ENCODE results near the gene ESRRA. TPM values are rescaled to one million over a fixed set of nuclear protein-coding genes. Genes with fewer than 3 reads are reported as not detected.

The ESRRA gene
- total RNA-seq, 1 donor from 2014 or later: 28.1 TPM

DNA sequence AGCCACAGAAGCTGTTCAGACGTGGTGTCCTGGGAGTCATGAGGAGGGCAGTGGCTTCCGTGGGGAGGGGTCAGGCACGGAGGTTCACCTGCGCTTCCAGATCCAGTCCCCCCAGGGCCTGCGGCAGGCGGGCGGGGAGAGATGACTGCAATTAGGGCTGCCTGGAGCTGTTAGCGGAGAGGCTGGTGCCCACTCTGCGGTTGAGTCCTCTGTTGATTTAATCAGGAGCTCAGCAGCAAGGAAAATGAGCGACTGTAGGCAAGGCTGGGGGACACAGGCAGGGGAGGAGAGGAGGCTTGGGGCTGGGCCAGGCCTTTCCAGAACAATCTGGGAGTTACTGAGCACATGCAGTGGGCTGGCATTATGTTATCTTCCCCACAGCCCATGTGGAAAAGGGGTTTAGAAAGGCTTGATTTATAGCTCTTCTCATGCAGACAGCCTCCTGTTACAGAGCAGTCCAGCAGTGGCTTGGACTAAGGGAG is 40.9 kb upstream of the ESRRA start:
- H3K4me1 Mint-ChIP-seq (ENCODE audit: low read depth): peaks cover 5% of the 10 kb centered on the region
- H3K27ac Mint-ChIP-seq: no peak overlapping the region
- H3K9me3 Mint-ChIP-seq (ENCODE audit: low read depth): no peaks in the 10 kb centered on the region
- H3K36me3 Mint-ChIP-seq (ENCODE audit: insufficient read depth): peaks cover 14% of the 10 kb centered on the region
- H3K4me3 Mint-ChIP-seq (ENCODE audit: low read depth): no peak overlapping the region
- DNase-seq (ENCODE audit: low spot score, unreplicated experiment): no peak
- no peaks in the 10 kb centered on the region for H3K27me3 Mint-ChIP-seq
- TF ChIP-seq, protein P1, sequence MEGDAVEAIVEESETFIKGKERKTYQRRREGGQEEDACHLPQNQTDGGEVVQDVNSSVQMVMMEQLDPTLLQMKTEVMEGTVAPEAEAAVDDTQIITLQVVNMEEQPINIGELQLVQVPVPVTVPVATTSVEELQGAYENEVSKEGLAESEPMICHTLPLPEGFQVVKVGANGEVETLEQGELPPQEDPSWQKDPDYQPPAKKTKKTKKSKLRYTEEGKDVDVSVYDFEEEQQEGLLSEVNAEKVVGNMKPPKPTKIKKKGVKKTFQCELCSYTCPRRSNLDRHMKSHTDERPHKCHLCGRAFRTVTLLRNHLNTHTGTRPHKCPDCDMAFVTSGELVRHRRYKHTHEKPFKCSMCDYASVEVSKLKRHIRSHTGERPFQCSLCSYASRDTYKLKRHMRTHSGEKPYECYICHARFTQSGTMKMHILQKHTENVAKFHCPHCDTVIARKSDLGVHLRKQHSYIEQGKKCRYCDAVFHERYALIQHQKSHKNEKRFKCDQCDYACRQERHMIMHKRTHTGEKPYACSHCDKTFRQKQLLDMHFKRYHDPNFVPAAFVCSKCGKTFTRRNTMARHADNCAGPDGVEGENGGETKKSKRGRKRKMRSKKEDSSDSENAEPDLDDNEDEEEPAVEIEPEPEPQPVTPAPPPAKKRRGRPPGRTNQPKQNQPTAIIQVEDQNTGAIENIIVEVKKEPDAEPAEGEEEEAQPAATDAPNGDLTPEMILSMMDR (IDR thresholded peaks at IDR 0.05; ENCODE audit: unreplicated experiment): no peak

DNA sequence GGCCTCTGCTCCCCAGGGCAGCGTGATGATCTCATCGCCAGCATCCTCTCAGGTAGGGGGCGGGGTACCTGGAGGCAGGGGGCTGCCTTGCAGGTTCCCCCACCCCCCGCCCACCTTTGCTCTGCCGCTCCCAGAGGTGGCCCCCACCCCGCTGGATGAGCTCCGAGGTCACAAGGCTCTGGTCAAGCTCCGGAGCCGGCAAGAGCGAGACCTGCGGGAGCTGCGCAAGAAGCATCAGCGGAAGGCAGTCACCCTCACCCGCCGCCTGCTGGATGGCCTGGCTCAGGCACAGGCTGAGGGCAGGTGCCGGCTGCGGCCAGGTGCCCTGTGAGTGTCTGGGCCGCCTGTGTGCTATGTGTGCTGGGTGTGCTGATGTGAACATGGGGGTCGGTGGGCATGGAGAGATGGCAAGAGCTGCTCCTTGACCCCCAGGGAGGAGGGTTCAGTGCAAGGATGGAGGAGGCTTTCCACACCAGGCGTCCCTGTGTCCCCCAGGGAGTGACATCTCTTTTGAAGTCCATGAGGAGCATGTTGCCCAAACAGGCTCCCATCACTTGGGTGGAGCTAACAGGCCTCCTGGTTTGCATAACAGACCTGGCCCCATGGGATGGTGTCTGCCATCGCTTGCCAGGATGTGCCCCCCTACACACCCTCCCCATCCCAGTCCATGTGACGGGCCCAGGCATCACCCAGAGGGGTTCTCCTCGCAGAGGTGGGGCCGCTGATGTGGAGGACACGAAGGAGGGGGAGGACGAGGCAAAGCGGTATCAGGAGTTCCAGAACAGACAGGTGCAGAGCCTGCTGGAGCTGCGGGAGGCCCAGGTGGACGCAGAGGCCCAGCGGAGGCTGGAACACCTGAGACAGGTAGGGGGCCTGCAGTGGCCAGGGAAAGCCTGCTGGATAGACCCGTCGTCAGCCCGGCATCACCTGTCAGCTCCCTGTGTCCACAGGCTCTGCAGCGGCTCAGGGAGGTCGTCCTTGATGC is 39.9 kb upstream of the ESRRA start:
- Mint-ChIP-seq H3K27ac (no peak overlapping the region), H3K4me1 (ENCODE audit: low read depth) (peaks cover 8% of the 10 kb centered on the region), H3K36me3 (ENCODE audit: insufficient read depth) (peaks cover 5% of the 10 kb centered on the region), H3K4me3 (ENCODE audit: low read depth) (no peak overlapping the region), H3K27me3 (no peaks in the 10 kb centered on the region), H3K9me3 (ENCODE audit: low read depth) (no peaks in the 10 kb centered on the region)
- DNase-seq (ENCODE audit: low spot score, unreplicated experiment): no peak
- TF ChIP-seq, protein P1 (IDR thresholded peaks at IDR 0.05; ENCODE audit: unreplicated experiment): no peak

DNA sequence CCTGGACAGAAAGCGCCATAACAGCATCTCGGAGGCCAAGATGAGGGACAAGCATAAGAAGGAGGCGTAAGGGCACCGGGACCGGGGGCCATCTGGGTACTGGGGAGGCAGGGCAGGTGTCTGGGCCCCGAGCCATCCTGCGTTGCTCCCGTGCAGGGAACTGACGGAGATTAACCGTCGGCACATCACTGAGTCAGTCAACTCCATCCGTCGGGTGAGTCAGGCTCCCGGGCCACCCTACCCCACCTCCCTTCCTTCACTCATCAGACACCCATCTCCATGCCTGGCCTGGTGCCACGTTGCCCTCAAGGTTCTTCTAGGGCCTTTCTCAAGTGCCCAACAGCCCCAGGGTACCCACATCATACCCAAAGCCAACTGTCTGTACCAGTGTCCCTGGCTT is 39.0 kb upstream of the ESRRA start:
- Mint-ChIP-seq H3K36me3 (ENCODE audit: insufficient read depth) (peaks cover 5% of the 10 kb centered on the region), H3K27ac (no peak overlapping the region), H3K4me1 (ENCODE audit: low read depth) (peaks cover 8% of the 10 kb centered on the region), H3K9me3 (ENCODE audit: low read depth) (no peaks in the 10 kb centered on the region), H3K4me3 (ENCODE audit: low read depth) (no peak overlapping the region), H3K27me3 (no peaks in the 10 kb centered on the region)
- TF ChIP-seq, protein P1 (IDR thresholded peaks at IDR 0.05; ENCODE audit: unreplicated experiment): no peak
- DNase-seq (ENCODE audit: low spot score, unreplicated experiment): no peak

DNA sequence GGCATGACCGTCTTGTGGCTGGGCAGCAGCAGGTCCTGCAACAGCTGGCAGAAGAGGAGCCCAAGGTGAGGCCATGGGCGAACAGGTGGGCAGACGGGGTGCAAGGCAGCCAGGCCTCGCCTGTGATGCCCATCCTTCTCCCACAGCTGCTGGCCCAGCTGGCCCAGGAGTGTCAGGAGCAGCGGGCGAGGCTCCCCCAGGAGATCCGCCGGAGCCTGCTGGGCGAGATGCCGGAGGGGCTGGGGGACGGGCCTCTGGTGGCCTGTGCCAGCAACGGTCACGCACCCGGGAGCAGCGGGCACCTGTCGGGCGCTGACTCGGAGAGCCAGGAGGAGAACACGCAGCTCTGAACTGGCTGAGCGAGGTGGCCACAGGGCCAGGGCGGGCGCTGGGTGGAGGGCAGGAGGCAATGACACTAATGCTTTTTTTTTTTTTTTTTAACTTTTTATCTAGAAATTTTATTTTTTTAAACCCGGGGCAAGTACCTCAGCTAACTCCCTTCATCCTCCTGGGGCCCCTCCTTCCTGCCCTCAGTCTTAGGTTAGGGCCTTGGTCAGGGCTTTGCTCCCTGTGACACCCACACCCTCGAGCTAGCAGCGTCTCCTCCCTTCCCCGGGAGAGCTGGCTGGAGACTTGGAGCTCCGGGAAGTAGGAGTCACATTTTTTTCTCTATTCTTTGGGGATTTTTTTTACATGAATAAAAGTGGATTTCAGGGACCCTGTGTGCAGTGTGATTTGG is 37.9 kb upstream of the ESRRA start:
- H3K4me1 Mint-ChIP-seq (ENCODE audit: low read depth): peaks cover 12% of the 10 kb centered on the region
- no peak for DNase-seq (ENCODE audit: low spot score, unreplicated experiment)
- H3K27ac Mint-ChIP-seq: no peak overlapping the region
- no peak overlapping the region for H3K4me3 Mint-ChIP-seq (ENCODE audit: low read depth)
- no peaks in the 10 kb centered on the region for H3K9me3 Mint-ChIP-seq (ENCODE audit: low read depth)
- H3K36me3 Mint-ChIP-seq (ENCODE audit: insufficient read depth): peaks cover 5% of the 10 kb centered on the region
- TF ChIP-seq, protein P1 (IDR thresholded peaks at IDR 0.05; ENCODE audit: unreplicated experiment): no peak
- H3K27me3 Mint-ChIP-seq: no peaks in the 10 kb centered on the region
